RPMI7951 (cell line): ENCODE data around the gene DNAH12. TPM values are rescaled to one million over a fixed set of nuclear protein-coding genes. Genes with fewer than 3 reads are reported as not detected.
"Not testable (repeated sequence)": the region's sequence is repeated elsewhere in the genome, so short reads cannot be mapped to it uniquely, and the experiment has no call there.

Source experiments
- DNase-seq: peaks from one replicate; pipeline ENCODE4 v3.0.0-alpha.2; 2012; ENCODE audit warnings: low read depth
- total RNA-seq: library from RNA; depleted of rRNA; stranded (reverse); fragments of >200 nt; shearing (Covaris generic); gene quantifications from 2 replicates; pipeline ENCODE4 v1.2.3, GENCODE V29; 2014

The DNAH12 gene
- total RNA-seq, 1 experiment from 2014 or later, result 1.6 TPM

- DNase-seq, result no peak
Measured at GRCh38 chr3:57331078-57331610, 213.0 kb downstream of the DNAH12 start.

- DNase-seq, result not testable (repeated sequence)
Measured at GRCh38 chr3:57326498-57326897, 217.6 kb downstream of the DNAH12 start.

GRCh38 chr3:57314204-57314603, 229.9 kb downstream of the DNAH12 start:
- DNase-seq, result no peak

GRCh38 chr3:57309769-57310360, 234.3 kb downstream of the DNAH12 start:
- no peak for DNase-seq

- DNase-seq, result peak; percentile 50
Measured at GRCh38 chr3:57303520-57303919, 240.6 kb downstream of the DNAH12 start.

GRCh38 chr3:57298041-57298440, 246.1 kb downstream of the DNAH12 start:
- DNase-seq, result peak; percentile 47

- DNase-seq, result no peak
Measured at GRCh38 chr3:57292897-57293526, 251.1 kb downstream of the DNAH12 start.

- no peak for DNase-seq
Measured at GRCh38 chr3:57292159-57292896, 251.8 kb downstream of the DNAH12 start, which contains the start of gene ASB14. Gene ASB14 (minus strand): TSS chr3:57292685. CDS start chr3:57292033, 652 bp downstream.

- no peak for DNase-seq
Measured at GRCh38 chr3:57288403-57288802, 255.7 kb downstream of the DNAH12 start.

GRCh38 chr3:57287205-57287604, 256.9 kb downstream of the DNAH12 start:
- DNase-seq, result no peak

DNA sequence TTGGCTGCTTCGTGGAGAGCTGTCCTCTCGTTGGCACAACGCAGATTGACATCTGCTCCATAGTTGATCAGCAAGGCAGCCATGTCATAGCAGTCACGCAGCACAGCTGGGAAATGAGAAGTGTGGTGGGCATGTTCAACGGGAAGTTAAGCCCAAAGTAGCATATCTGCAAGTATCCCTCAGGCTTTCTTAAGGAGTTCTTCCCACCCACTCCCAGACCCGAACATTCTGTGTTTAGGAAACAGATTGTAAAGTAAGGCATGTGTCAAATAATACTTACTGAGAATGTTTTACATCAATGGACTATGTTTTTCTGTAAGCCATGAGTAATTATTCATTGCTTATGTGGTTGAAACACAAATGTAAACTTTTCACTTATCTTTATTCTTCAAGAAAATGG, 260.8 kb downstream of the DNAH12 start:
- peak; percentile 6 for DNase-seq

- peak; percentile 61 for DNase-seq
Measured at GRCh38 chr3:57281715-57282114, 262.4 kb downstream of the DNAH12 start.

DNA sequence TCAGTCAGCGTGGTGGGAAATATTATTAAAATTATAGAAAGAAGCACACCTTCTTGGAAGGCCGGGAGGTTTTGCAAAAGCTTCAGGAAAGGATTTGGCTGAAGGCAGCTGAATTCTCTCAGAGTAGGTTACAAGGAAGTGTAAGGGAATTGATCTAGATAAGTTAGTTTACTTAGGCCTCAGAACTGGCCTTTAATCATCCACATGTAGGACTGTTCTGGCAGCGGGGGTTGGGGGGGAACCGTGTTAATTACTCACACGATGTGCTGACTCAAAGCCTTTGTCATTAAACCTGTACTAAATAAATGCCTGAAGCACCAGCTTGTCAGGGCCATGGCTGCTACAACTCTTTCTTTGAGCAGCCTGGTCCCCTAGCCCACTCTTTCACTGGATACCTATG, 264.5 kb downstream of the DNAH12 start:
- peak; percentile 7 for DNase-seq

- DNase-seq, result no peak
Measured at GRCh38 chr3:57278237-57278636, 265.9 kb downstream of the DNAH12 start.

- DNase-seq, result no peak
Measured at GRCh38 chr3:57275393-57275792, 268.8 kb downstream of the DNAH12 start.

- DNase-seq, result no peak
Measured at GRCh38 chr3:57274845-57275244, 269.3 kb downstream of the DNAH12 start.

- DNase-seq, result no peak
Measured at GRCh38 chr3:57268416-57268815, 275.7 kb downstream of the DNAH12 start.

DNA sequence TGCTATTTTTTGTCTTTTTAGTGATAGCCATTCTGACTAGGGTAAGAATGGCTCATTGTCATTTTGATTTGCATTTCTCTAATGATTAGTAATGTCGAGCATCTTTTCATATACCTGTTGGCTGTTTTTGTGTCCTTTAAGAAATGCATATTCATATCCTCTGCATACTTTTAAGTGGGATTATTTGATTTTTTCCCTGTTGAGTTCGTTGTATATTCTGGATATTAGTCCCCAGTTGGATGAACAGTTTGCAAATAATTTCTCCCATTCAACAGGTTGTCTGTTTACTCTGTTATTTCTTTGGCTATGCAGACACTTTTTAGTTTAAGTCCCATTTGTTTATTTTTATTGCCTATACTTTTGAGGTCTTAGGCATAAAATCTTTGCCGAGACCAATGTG, 282.2 kb downstream of the DNAH12 start:
- no peak for DNase-seq

DNA sequence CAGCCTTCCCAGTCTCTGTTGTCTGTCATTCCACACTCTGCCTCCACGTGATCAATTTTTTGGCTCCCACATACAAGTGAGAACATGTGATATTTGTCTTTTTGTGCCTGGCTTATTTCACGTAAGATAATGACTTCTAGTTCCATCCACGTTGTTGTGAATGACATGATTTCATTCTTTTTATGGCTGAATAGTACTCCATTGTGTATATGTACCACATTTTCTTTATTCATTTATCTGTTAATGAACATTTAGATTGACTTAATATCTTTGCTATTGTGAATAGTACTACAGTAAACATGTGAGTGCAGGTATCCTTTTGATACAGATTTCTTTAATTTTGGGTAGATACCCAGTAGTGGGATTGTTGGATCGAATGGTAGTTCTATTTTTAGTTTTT, 283.0 kb downstream of the DNAH12 start:
- DNase-seq, result no peak

DNA sequence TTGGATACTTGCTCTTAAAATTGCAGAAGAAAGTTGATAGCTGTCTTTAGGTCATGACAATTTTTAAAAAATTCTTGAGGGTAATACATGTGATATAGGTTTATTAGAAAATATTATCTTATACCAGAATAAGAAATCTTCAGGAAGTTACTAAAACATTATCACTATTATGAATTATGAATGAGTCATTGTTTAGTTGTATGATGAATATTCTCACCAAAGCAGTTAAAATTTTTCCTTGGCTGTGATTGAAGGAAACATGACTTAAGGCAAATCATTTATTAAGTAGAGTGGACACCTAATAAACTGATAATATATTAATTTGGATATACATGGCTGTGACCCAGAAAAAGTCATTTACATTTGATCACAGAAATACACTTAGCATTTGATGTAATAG, 286.5 kb downstream of the DNAH12 start:
- no peak for DNase-seq

- DNase-seq, result no peak
Measured at GRCh38 chr3:57256844-57257243, 287.3 kb downstream of the DNAH12 start.

DNA sequence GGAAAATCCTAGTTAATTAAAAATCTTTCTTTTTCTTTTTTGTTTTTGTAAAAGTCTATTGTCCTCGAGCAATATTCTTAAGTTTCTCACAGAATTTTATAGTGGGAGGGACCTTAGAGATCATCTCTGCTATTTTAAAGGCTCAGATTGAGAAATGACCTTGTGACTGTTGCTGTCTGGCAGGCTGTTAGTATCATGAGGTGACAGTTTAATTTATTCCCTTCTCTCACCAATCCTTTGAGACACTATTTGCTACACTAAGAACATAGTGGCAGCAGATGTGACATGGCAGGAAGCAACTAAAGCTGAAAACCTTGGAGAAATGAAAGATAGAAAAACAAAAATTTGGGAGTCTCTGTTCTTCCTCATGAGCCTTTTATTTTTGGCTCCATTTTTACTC, 291.7 kb downstream of the DNAH12 start:
- DNase-seq, result no peak

- DNase-seq, result no peak
Measured at GRCh38 chr3:57244946-57245345, 299.2 kb downstream of the DNAH12 start.
